Ureter (tissue), 1 donor: ENCODE data around the gene DPM2. TPM values are rescaled to one million over a fixed set of nuclear protein-coding genes. Genes with fewer than 3 reads are reported as not detected.
A peak's percentile ranks its signal among the peaks of the same experiment; 100 is the strongest.

Source experiments
- DNase-seq: peaks from one replicate; pipeline ENCODE4 v3.0.0-alpha.2; 2020; ENCODE audit warnings: low spot score
- total RNA-seq: library from RNA; stranded (reverse); gene quantifications from one replicate; pipeline ENCODE4 v1.2.4, GENCODE V29; 2023
- donor health status: DM: yes; HTN: yes; CAD: no.

The DPM2 gene
- total RNA-seq = 41.1 TPM

GRCh38 chr9:127937388-127938297, at the start of gene DPM2:
DPM2 (minus strand) TSS chr9:127937854; CDS start chr9:127937820, 34 bp downstream.
- DNase-seq = peak; percentile 85

GRCh38 chr9:127987103-127987614, 49.5 kb upstream of the DPM2 start:
- no peak for DNase-seq

- no peak for DNase-seq
Measured at GRCh38 chr9:127985011-127985410, 47.4 kb upstream of the DPM2 start.

- no peak for DNase-seq
Measured at GRCh38 chr9:127983847-127984289, 46.2 kb upstream of the DPM2 start.

- no peak for DNase-seq
Measured at GRCh38 chr9:127982912-127983311, 45.3 kb upstream of the DPM2 start.

- DNase-seq = no peak
Measured at GRCh38 chr9:127981559-127982121, 44.0 kb upstream of the DPM2 start.

- peak; percentile 97 for DNase-seq
Measured at GRCh38 chr9:127980706-127981558, 43.3 kb upstream of the DPM2 start, which contains the start of gene EEIG1. EEIG1 (minus strand) TSS chr9:127980989; CDS start chr9:127980137, 852 bp downstream.

- no peak for DNase-seq
Measured at GRCh38 chr9:127980060-127980705, 42.5 kb upstream of the DPM2 start.

GRCh38 chr9:127979333-127980059, 41.8 kb upstream of the DPM2 start:
- no peak for DNase-seq

GRCh38 chr9:127979015-127979332, 41.3 kb upstream of the DPM2 start:
- no peak for DNase-seq

GRCh38 chr9:127977884-127978647, 40.4 kb upstream of the DPM2 start:
- DNase-seq = no peak

- DNase-seq = no peak
Measured at GRCh38 chr9:127977009-127977883, 39.6 kb upstream of the DPM2 start.

- DNase-seq = no peak
Measured at GRCh38 chr9:127976498-127976897, 38.8 kb upstream of the DPM2 start.

GRCh38 chr9:127975376-127976315, 38.0 kb upstream of the DPM2 start:
- no peak for DNase-seq

- no peak for DNase-seq
Measured at GRCh38 chr9:127974769-127975261, 37.2 kb upstream of the DPM2 start.

- DNase-seq = no peak
Measured at GRCh38 chr9:127974001-127974768, 36.5 kb upstream of the DPM2 start.
